ENCODE results near the gene CATSPERE.

GRCh38 chr1:244640917-244641316, 179.8 kb downstream of the CATSPERE start:
- TF ChIP-seq CTCF (IDR thresholded peaks at IDR 0.05), result no peak
- TF ChIP-seq EP300 (IDR thresholded peaks at IDR 0.05), result no peak
